Bronchial epithelial cell (primary cell): Measurements from ENCODE around the gene SIGLEC1. TPM values are rescaled to one million over a fixed set of nuclear protein-coding genes. Genes with fewer than 3 reads are reported as not detected.

Experiments
- DNase-seq: peaks from one replicate; pipeline ENCODE4 v3.0.0-alpha.2; 2010; ENCODE audit warnings: low read depth
- FAIRE-seq: peaks from 2 replicates; lab custom pipeline; 2011; peaks lifted over from hg19 to GRCh38; lab: Jason Lieb, UNC
- H3K27me3 ChIP-seq: 2 replicates; pipeline ENCODE4 v1.5.1; 2011; ENCODE audit warnings: low read length; ENCODE audit not compliant: control insufficient read depth, insufficient read depth
- H3K36me3 ChIP-seq: 2 replicates; pipeline ENCODE4 v1.5.1; 2011; ENCODE audit warnings: low read length; ENCODE audit not compliant: control insufficient read depth, insufficient read depth
- H3K4me3 ChIP-seq: 2 replicates; pipeline ENCODE4 v1.5.1; 2011; ENCODE audit warnings: mild to moderate bottlenecking, low read depth, low read length, control low read depth
- total RNA-seq: library from RNA; depleted of rRNA; stranded (reverse); fragments of >200 nt; gene quantifications from 2 replicates; pipeline ENCODE4 v1.2.1, GENCODE V29; 2014
- TF ChIP-seq, protein P1 (sequence below): IDR thresholded peaks from 2 replicates; pipeline ENCODE4 v1.5.1; 2011; ENCODE audit warnings: mild to moderate bottlenecking, moderate library complexity, low read length, control low read depth, inconsistent platforms; ENCODE audit not compliant: insufficient read depth, severe bottlenecking

The SIGLEC1 gene
- not detected in 2 replicates for total RNA-seq

DNA sequence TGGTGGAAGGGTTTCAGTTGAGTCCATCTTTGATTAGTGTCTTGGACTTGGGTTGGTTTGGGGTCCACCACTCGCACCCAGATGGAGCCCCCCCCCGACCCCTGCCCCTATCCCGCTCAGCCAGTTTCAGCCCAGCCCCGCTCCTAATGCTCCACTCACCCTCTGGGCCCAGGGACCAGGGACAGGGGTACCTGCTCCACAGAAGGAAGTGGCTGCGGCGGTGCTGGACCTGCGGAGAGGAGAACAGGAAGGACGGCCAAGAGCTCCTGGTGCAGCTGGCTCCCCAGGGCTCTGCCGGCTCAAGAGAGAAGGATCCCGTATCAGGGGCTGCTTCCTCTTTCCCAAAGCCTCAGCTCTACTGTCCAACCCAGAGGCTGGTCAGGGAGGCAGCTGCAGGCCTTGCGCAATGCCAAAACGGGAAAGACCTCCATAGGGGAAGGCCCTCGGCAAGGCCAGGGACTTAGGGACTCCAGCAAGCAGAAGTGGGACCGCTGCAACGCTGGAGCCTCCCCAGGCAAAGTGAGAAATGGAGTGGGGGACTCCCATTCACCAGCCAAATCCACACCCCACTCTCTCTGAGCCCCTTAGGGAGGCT lies at the start of gene SIGLEC1:
Gene SIGLEC1 (minus strand): TSS at position 322 of the 595 bp plus-strand sequence. CDS start 5,472 bp downstream, outside the sequence.
- Histone ChIP-seq H3K36me3 (no peaks in the 10 kb centered on the region), H3K4me3 (no peak within 1 kb of the TSS), H3K27me3 (no peaks in the 10 kb centered on the region)
- no peak for FAIRE-seq
- DNase-seq: no peak
- TF ChIP-seq, protein P1, sequence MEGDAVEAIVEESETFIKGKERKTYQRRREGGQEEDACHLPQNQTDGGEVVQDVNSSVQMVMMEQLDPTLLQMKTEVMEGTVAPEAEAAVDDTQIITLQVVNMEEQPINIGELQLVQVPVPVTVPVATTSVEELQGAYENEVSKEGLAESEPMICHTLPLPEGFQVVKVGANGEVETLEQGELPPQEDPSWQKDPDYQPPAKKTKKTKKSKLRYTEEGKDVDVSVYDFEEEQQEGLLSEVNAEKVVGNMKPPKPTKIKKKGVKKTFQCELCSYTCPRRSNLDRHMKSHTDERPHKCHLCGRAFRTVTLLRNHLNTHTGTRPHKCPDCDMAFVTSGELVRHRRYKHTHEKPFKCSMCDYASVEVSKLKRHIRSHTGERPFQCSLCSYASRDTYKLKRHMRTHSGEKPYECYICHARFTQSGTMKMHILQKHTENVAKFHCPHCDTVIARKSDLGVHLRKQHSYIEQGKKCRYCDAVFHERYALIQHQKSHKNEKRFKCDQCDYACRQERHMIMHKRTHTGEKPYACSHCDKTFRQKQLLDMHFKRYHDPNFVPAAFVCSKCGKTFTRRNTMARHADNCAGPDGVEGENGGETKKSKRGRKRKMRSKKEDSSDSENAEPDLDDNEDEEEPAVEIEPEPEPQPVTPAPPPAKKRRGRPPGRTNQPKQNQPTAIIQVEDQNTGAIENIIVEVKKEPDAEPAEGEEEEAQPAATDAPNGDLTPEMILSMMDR: no peak

GRCh38 chr20:3760655-3761348 lies 48.4 kb upstream of the SIGLEC1 start:
- Histone ChIP-seq H3K27me3 (no peaks in the 10 kb centered on the region), H3K36me3 (peaks cover 3% of the 10 kb centered on the region), H3K4me3 (no peak overlapping the region)
- DNase-seq (no peak), FAIRE-seq (no peak)
- TF ChIP-seq, protein P1: no peak

- FAIRE-seq: no peak
- no peak overlapping the region for H3K4me3 ChIP-seq
- peaks cover 3% of the 10 kb centered on the region for H3K36me3 ChIP-seq
- no peak for DNase-seq
- TF ChIP-seq, protein P1: no peak
- no peaks in the 10 kb centered on the region for H3K27me3 ChIP-seq
Observed at GRCh38 chr20:3759884-3760283, 47.5 kb upstream of the SIGLEC1 start.

DNA sequence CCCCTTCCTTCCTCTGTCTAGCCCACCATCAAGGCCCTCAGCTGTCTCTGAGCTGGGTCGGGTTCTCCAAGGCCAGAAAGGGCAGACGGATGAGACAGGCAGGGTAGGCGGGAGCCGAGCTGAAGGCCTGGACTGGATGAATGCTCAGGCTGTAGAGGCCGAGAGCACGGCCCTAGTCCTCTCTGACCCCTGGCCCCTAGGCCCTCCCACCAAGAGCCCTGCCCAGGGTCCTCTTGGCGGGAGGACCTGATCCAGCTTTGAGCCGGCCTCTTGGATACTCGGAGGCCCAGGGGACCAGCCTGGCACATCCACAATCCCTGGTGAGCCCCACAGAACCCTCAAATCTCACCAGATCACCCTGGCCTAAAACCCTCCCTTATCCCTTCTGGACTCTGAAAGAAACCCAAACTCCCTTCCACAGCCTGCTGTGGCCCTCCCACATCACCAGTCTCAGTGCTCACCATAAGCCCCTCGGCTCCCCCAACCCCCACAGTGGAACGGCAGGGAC lies 47.0 kb upstream of the SIGLEC1 start:
- H3K36me3 ChIP-seq: peaks cover 3% of the 10 kb centered on the region
- H3K4me3 ChIP-seq: no peak overlapping the region
- FAIRE-seq: no peak
- no peaks in the 10 kb centered on the region for H3K27me3 ChIP-seq
- TF ChIP-seq, protein P1: no peak
- no peak for DNase-seq

- FAIRE-seq (no peak), DNase-seq (no peak)
- no peak overlapping the region for H3K4me3 ChIP-seq
- no peaks in the 10 kb centered on the region for H3K27me3 ChIP-seq
- peaks cover 3% of the 10 kb centered on the region for H3K36me3 ChIP-seq
- TF ChIP-seq, protein P1: no peak
Observed at GRCh38 chr20:3758566-3758965, 46.2 kb upstream of the SIGLEC1 start.

DNA sequence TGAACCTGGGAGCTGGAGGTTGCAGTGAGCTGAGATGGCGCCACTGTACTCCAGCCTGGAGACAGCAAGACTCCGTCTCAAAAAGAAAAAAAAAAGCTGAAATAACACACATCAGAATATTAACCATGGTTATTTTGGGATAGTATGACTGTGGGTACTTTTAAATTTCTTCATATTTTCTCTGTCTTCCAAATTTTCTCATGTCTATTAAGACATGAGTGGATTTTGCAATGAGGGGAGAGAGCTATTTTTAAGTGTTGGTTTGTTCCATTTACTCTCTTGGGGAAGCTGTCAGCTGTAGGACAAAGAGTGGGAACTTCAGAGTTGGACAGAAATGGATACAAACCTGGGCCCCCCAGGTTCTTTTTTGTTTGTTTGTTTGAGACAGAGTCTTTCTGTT lies 44.9 kb upstream of the SIGLEC1 start:
- peaks cover 3% of the 10 kb centered on the region for H3K36me3 ChIP-seq
- no peak overlapping the region for H3K4me3 ChIP-seq
- TF ChIP-seq, protein P1: no peak
- FAIRE-seq (no peak), DNase-seq (no peak)
- no peaks in the 10 kb centered on the region for H3K27me3 ChIP-seq
